Mesenchymal stem cell (in vitro differentiated cells and primary cell): ENCODE measurements around the gene HOPX.

Experiments used
- DNase-seq: peaks from one replicate; pipeline ENCODE4 v3.0.0-alpha.2; 2013
- H2AFZ ChIP-seq: one replicate; pipeline ENCODE4 v1.6.1; 2013; ENCODE audit warnings: low read depth, mild to moderate bottlenecking, control low read depth, inconsistent platforms, low read length, moderate library complexity
- H2AK5ac ChIP-seq: 2 replicates; pipeline ENCODE4 v1.6.1; 2013; ENCODE audit warnings: low read length, moderate library complexity, mild to moderate bottlenecking, inconsistent platforms; ENCODE audit not compliant: severe bottlenecking
- H2BK120ac ChIP-seq: one replicate; pipeline ENCODE4 v1.6.1; 2013; ENCODE audit warnings: low read depth, mild to moderate bottlenecking, inconsistent platforms, low read length, moderate library complexity
- H2BK12ac ChIP-seq, 2 experiments: one replicate each; pipeline ENCODE4 v1.6.1; 2013; ENCODE audit warnings: inconsistent platforms in 2 of 2, low read length in 2 of 2, mild to moderate bottlenecking in 2 of 2, moderate library complexity in 2 of 2, control low read depth in 1 of 2
- H2BK15ac ChIP-seq: one replicate; pipeline ENCODE4 v1.6.1; 2013; ENCODE audit warnings: mild to moderate bottlenecking, low read depth, inconsistent platforms; ENCODE audit not compliant: poor library complexity, severe bottlenecking
- H2BK5ac ChIP-seq: 2 replicates; pipeline ENCODE4 v1.6.1; 2013; ENCODE audit warnings: low read depth, mild to moderate bottlenecking, low read length, control low read depth, inconsistent platforms; ENCODE audit not compliant: poor library complexity, severe bottlenecking
- H3K14ac ChIP-seq, 2 experiments: one replicate each; pipeline ENCODE4 v1.6.1; 2013; ENCODE audit warnings: inconsistent platforms in 2 of 2, low read length in 2 of 2, control low read depth in 1 of 2, mild to moderate bottlenecking in 1 of 2, moderate library complexity in 1 of 2
- H3K18ac ChIP-seq, 2 experiments: one replicate each; pipeline ENCODE4 v1.6.1; 2013; ENCODE audit warnings: inconsistent platforms in 2 of 2, low read length in 2 of 2, control low read depth in 1 of 2, low read depth in 1 of 2, mild to moderate bottlenecking in 1 of 2
- H3K23ac ChIP-seq, 2 experiments: one replicate each; pipeline ENCODE4 v1.6.1; 2013; ENCODE audit warnings: inconsistent platforms in 2 of 2, low read length in 2 of 2, mild to moderate bottlenecking in 2 of 2, moderate library complexity in 2 of 2, control low read depth in 1 of 2
- H3K27ac ChIP-seq: 2 replicates; pipeline ENCODE4 v1.5.1; 2013; ENCODE audit warnings: mild to moderate bottlenecking, moderate library complexity, low read length, control low read depth, inconsistent platforms; ENCODE audit not compliant: poor library complexity, severe bottlenecking
- H3K27me3 ChIP-seq, 2 experiments: 2 replicates each; pipeline versions ENCODE4 v1.6.1 to v1.7.0; 2013; ENCODE audit warnings: low read length in 2 of 2, mild to moderate bottlenecking in 2 of 2, moderate library complexity in 2 of 2, control low read depth in 1 of 2, inconsistent platforms in 1 of 2; ENCODE audit not compliant: control insufficient read depth in 1 of 2, insufficient read depth in 1 of 2
- H3K36me3 ChIP-seq, 2 experiments: 2 replicates each; pipeline versions ENCODE4 v1.6.1 to v1.7.0; 2013; ENCODE audit warnings: low read length in 2 of 2, control low read depth in 1 of 2, inconsistent platforms in 1 of 2, low read depth in 1 of 2, mild to moderate bottlenecking in 1 of 2; ENCODE audit not compliant: insufficient read depth in 2 of 2, control insufficient read depth in 1 of 2
- H3K4ac ChIP-seq, 2 experiments: one replicate each; pipeline ENCODE4 v1.6.1; 2013; ENCODE audit warnings: inconsistent platforms in 2 of 2, low read length in 2 of 2, mild to moderate bottlenecking in 2 of 2, moderate library complexity in 2 of 2, control low read depth in 1 of 2, low read depth in 1 of 2
- H3K4me1 ChIP-seq: 2 replicates; pipeline ENCODE4 v1.6.1; 2013; ENCODE audit warnings: low read depth, low read length, control low read depth; ENCODE audit not compliant: control insufficient read depth, insufficient read depth
- H3K4me2 ChIP-seq: 2 replicates; pipeline ENCODE4 v1.6.1; 2013; ENCODE audit warnings: low read length, mild to moderate bottlenecking, inconsistent platforms; ENCODE audit not compliant: poor library complexity, severe bottlenecking
- H3K4me3 ChIP-seq, 2 experiments: 2 replicates each; pipeline versions ENCODE4 v1.5.1 to v1.7.0; 2013; ENCODE audit warnings: low read length in 2 of 2, mild to moderate bottlenecking in 2 of 2, control low read depth in 1 of 2, low read depth in 1 of 2; ENCODE audit not compliant: insufficient read depth in 1 of 2
- H3K79me1 ChIP-seq: replicated peaks from 2 replicates; pipeline ENCODE4 v1.6.1; 2013; ENCODE audit warnings: mild to moderate bottlenecking, control low read depth, low read length, inconsistent platforms; ENCODE audit not compliant: poor library complexity, severe bottlenecking
- H3K9ac ChIP-seq: 2 replicates; pipeline ENCODE4 v1.7.0; 2013; ENCODE audit warnings: mild to moderate bottlenecking, low read length, moderate library complexity
- H3K9me3 ChIP-seq: 2 replicates; pipeline ENCODE4 v1.7.0; 2013; ENCODE audit warnings: mild to moderate bottlenecking, low read length; ENCODE audit not compliant: control insufficient read depth
- H4K8ac ChIP-seq: one replicate; pipeline ENCODE4 v1.6.1; 2013; ENCODE audit warnings: inconsistent platforms, mild to moderate bottlenecking, low read length, moderate library complexity
- H4K91ac ChIP-seq: one replicate; pipeline ENCODE4 v1.6.1; 2013; ENCODE audit warnings: mild to moderate bottlenecking, low read length, inconsistent platforms
- WGBS: methylation state at CpG from one replicate; pipeline ENCODE4 v1.1.7; 2013; ENCODE audit warnings: mixed read lengths; 5-methylcytosine and 5-hydroxymethylcytosine counted together

HOPX gene

GRCh38 chr4:56650262-56651055 lies 30.6 kb downstream of the HOPX start:
- no peak overlapping the region for H3K9ac ChIP-seq
- H2BK12ac ChIP-seq, result no peak overlapping the region
- H3K4ac ChIP-seq, result no peak overlapping the region
- H3K18ac ChIP-seq, result no peak overlapping the region
- no peak overlapping the region for H2BK5ac ChIP-seq
- H3K14ac ChIP-seq, result no peak overlapping the region
- 87% methylated on average over 6 of the region's 6 CpGs for WGBS
- no peak overlapping the region for H2AK5ac ChIP-seq
- H2BK120ac ChIP-seq, result no peak overlapping the region
- H3K27ac ChIP-seq, result no peak overlapping the region
- no peak overlapping the region for H3K4me2 ChIP-seq
- H3K4me3 ChIP-seq, result no peak overlapping the region
- no peaks in the 10 kb centered on the region for H3K36me3 ChIP-seq
- no peak overlapping the region for H3K23ac ChIP-seq
- peaks cover 8% of the 10 kb centered on the region for H3K9me3 ChIP-seq
- H3K4me1 ChIP-seq, result peaks cover 2% of the 10 kb centered on the region
- DNase-seq, result no peak
- no peak overlapping the region for H4K8ac ChIP-seq
- no peak overlapping the region for H2BK15ac ChIP-seq
- H4K91ac ChIP-seq, result no peak overlapping the region
- no peak overlapping the region for H2AFZ ChIP-seq
- no peaks in the 10 kb centered on the region for H3K79me1 ChIP-seq
- peaks cover 0 to 26% of the 10 kb centered on the region in 2 experiments for H3K27me3 ChIP-seq

- no peak overlapping the region for H3K27ac ChIP-seq
- H4K91ac ChIP-seq, result no peak overlapping the region
- no peak overlapping the region for H3K18ac ChIP-seq
- H4K8ac ChIP-seq, result no peak overlapping the region
- no peak overlapping the region for H2AFZ ChIP-seq
- H2BK5ac ChIP-seq, result no peak overlapping the region
- no peak overlapping the region for H3K4me2 ChIP-seq
- H3K9me3 ChIP-seq, result peaks cover 8% of the 10 kb centered on the region
- H3K9ac ChIP-seq, result no peak overlapping the region
- no peaks in the 10 kb centered on the region for H3K36me3 ChIP-seq
- no peak overlapping the region for H3K4me3 ChIP-seq
- no peak overlapping the region for H2BK15ac ChIP-seq
- H2BK12ac ChIP-seq, result no peak overlapping the region
- no peak overlapping the region for H3K4ac ChIP-seq
- H3K79me1 ChIP-seq, result no peaks in the 10 kb centered on the region
- no peaks in the 10 kb centered on the region for H3K4me1 ChIP-seq
- no peak overlapping the region for H3K23ac ChIP-seq
- H3K27me3 ChIP-seq, result peaks cover 0 to 21% of the 10 kb centered on the region in 2 experiments
- H2BK120ac ChIP-seq, result no peak overlapping the region
- WGBS, result over 99% methylated on average over 4 of the region's 5 CpGs
- no peak overlapping the region for H2AK5ac ChIP-seq
- H3K14ac ChIP-seq, result no peak overlapping the region
- DNase-seq, result no peak
Observed at GRCh38 chr4:56649445-56650261, 31.4 kb downstream of the HOPX start.

- Histone ChIP-seq H2BK12ac (no peak overlapping the region), H4K8ac (no peak overlapping the region), H3K4ac (no peak overlapping the region), H3K4me3 (no peak overlapping the region), H3K23ac (no peak overlapping the region), H2BK120ac (no peak overlapping the region), H3K27ac (no peak overlapping the region), H2AFZ (no peak overlapping the region), H3K14ac (no peak overlapping the region), H3K9me3 (peaks cover 8% of the 10 kb centered on the region), H3K4me2 (no peak overlapping the region), H3K27me3 (peaks cover 0 to 12% of the 10 kb centered on the region in 2 experiments), H2AK5ac (no peak overlapping the region), H2BK15ac (no peak overlapping the region), H3K79me1 (no peaks in the 10 kb centered on the region), H3K4me1 (no peaks in the 10 kb centered on the region), H3K18ac (no peak overlapping the region), H4K91ac (no peak overlapping the region), H3K36me3 (no peaks in the 10 kb centered on the region), H2BK5ac (no peak overlapping the region), H3K9ac (no peak overlapping the region)
- DNase-seq, result no peak
Observed at GRCh38 chr4:56648824-56649151, 32.3 kb downstream of the HOPX start.

- Histone ChIP-seq H3K79me1 (no peaks in the 10 kb centered on the region), H3K4me1 (no peaks in the 10 kb centered on the region), H2BK120ac (no peak overlapping the region), H2BK12ac (peak overlapping the region in 1 of 2 experiments; percentile 10), H3K18ac (no peak overlapping the region), H3K27me3 (peaks cover 0 to 7% of the 10 kb centered on the region in 2 experiments), H3K4me3 (no peak overlapping the region), H2AK5ac (no peak overlapping the region), H3K9me3 (peaks cover 8% of the 10 kb centered on the region), H3K4ac (no peak overlapping the region), H3K23ac (no peak overlapping the region), H4K8ac (peak overlapping the region; percentile 7), H3K4me2 (no peak overlapping the region), H2BK5ac (no peak overlapping the region), H3K14ac (no peak overlapping the region), H3K9ac (no peak overlapping the region), H3K27ac (no peak overlapping the region), H4K91ac (no peak overlapping the region), H3K36me3 (no peaks in the 10 kb centered on the region), H2AFZ (no peak overlapping the region), H2BK15ac (no peak overlapping the region)
- WGBS, result 97% methylated on average over 5 of the region's 5 CpGs
- DNase-seq, result no peak
Observed at GRCh38 chr4:56648021-56648823, 32.9 kb downstream of the HOPX start.
